Panc1 (cell line): ENCODE results near the gene ERG. TPM values are rescaled to one million over a fixed set of nuclear protein-coding genes. Genes with fewer than 3 reads are reported as not detected.

Experiments used
- ATAC-seq: fragments of 200-7000 bp; cut with Tn5 transposase; 2 replicates; pipeline ENCODE4 v1.9.1; 2020; ENCODE audit warnings: mild to moderate bottlenecking, moderate library complexity
- BruUV-seq: library from RNA; stranded (reverse); fragments of 400-500 nt; replicated peaks from 2 replicates; lab custom pipeline; 2021; lab: Mats Ljungman, UMichigan
- CTCF ChIA-PET: fragments of 300-600 bp; sonication (Branson Sonifier 250); formaldehyde crosslinking; loops from one replicate; lab custom pipeline; 2022; ENCODE audit warnings: antibody characterized with exemption; lab: Charles Lee
- POLR2A ChIA-PET: fragments of 300-600 bp; sonication (Branson Sonifier 250); formaldehyde crosslinking; loops from one replicate; lab custom pipeline; 2022; ENCODE audit warnings: antibody characterized with exemption; lab: Charles Lee
- DNase-seq: peaks from one replicate; pipeline ENCODE4 v3.0.0-alpha.2; 2010; ENCODE audit warnings: low read depth, low spot score
- H3K27ac ChIP-seq: 2 replicates; pipeline ENCODE4 v1.5.1; 2011; ENCODE audit warnings: mild to moderate bottlenecking, low read length, inconsistent platforms
- H3K27me3 ChIP-seq: fragments of 200-500 bp; sonication (Bioruptor generic); 2 replicates; pipeline ENCODE4 v1.6.0; 2014; ENCODE audit warnings: low read length, inconsistent platforms; ENCODE audit not compliant: control insufficient read depth, insufficient read depth
- H3K36me3 ChIP-seq: fragments of 200-500 bp; sonication (Bioruptor generic); 2 replicates; pipeline ENCODE4 v1.5.1; 2014; ENCODE audit warnings: inconsistent platforms, mild to moderate bottlenecking, low read length, moderate library complexity; ENCODE audit not compliant: control insufficient read depth, insufficient read depth
- H3K4me1 ChIP-seq: 2 replicates; pipeline ENCODE4 v1.5.1; 2011; ENCODE audit warnings: inconsistent platforms, mild to moderate bottlenecking, low read length, moderate library complexity; ENCODE audit not compliant: control insufficient read depth, insufficient read depth
- H3K4me3 ChIP-seq, 2 experiments: 2 replicates each; pipeline ENCODE4 v1.5.1; 2011 to 2012; ENCODE audit warnings: low read depth in 2 of 2, low read length in 2 of 2, mild to moderate bottlenecking in 2 of 2, inconsistent platforms in 1 of 2, moderate library complexity in 1 of 2
- H3K9me3 ChIP-seq: fragments of 200-500 bp; sonication (Bioruptor generic); 2 replicates; pipeline ENCODE4 v1.5.1; 2014; ENCODE audit warnings: low read depth, mild to moderate bottlenecking, inconsistent platforms, low read length, moderate library complexity; ENCODE audit not compliant: control insufficient read depth, insufficient read depth
- CTCF ChIP-seq: fragments of 450-650 bp; IDR thresholded peaks from 2 replicates; pipeline ENCODE4 v1.5.1; 2017; ENCODE audit warnings: mild to moderate bottlenecking
- POLR2AphosphoS5 ChIP-seq: IDR thresholded peaks from 2 replicates; pipeline ENCODE4 v1.6.1; 2012; ENCODE audit warnings: mild to moderate bottlenecking, low read depth, low read length, moderate library complexity
- REST ChIP-seq, 2 experiments: IDR thresholded peaks; 2 replicates each; pipeline ENCODE4 v1.6.1; 2011 to 2012; ENCODE audit warnings: low read depth in 2 of 2, control low read depth in 1 of 2, low read length in 1 of 2, mild to moderate bottlenecking in 1 of 2, moderate library complexity in 1 of 2; ENCODE audit not compliant: insufficient read depth in 1 of 2
- SIN3A ChIP-seq: IDR thresholded peaks from 2 replicates; pipeline ENCODE4 v1.6.1; 2012; ENCODE audit warnings: low read depth, mild to moderate bottlenecking, low read length, moderate library complexity, borderline replicate concordance; ENCODE audit not compliant: insufficient read depth
- TCF7L2 ChIP-seq: IDR thresholded peaks from 2 replicates; pipeline ENCODE4 v1.6.1; 2011; ENCODE audit warnings: mild to moderate bottlenecking, low read depth, low read length, inconsistent platforms
- in situ Hi-C: cut with HindIII; loops from 2 replicates; pipeline ENCODE4 v1.10.0; 2016; ENCODE audit warnings: low sequenced_read_pairs, low pct_unique_long_range_greater_than_20kb
- intact Hi-C: fragments of 100-400 bp; cut with micrococcal nuclease; formaldehyde crosslinking; loops from one replicate; pipeline ENCODE4 v1.10.0; 2022; ENCODE audit not compliant: unreplicated experiment
- total RNA-seq: library from RNA; stranded (reverse); gene quantifications from one replicate; pipeline ENCODE4 v1.2.1, GENCODE V29; 2021; ENCODE audit not compliant: unreplicated experiment

Gene ERG
- total RNA-seq, 1 experiment from 2014 or later = 0.49 TPM

- TF ChIP-seq REST (IDR thresholded peaks at IDR 0.05; ENCODE audit: insufficient read depth in 1 of 2, low read depth in 2 of 2, low read length in 1 of 2) (no peak), CTCF (no peak), POLR2AphosphoS5 (no peak), SIN3A (no peak), TCF7L2 (no peak)
- in situ Hi-C loops (no loop called here), intact Hi-C loops (no loop called here)
- ChIA-PET POLR2A (no interaction called here), CTCF (no interaction called here)
- no peak for DNase-seq
- H3K4me1 ChIP-seq = no peaks in the 10 kb centered on the region
- H3K9me3 ChIP-seq = no peaks in the 10 kb centered on the region
- H3K27me3 ChIP-seq = no peaks in the 10 kb centered on the region
- H3K36me3 ChIP-seq = no peaks in the 10 kb centered on the region
- no peak overlapping the region for H3K27ac ChIP-seq
- no TSS peak for BruUV-seq
- no peak overlapping the region for H3K4me3 ChIP-seq
- ATAC-seq = no peak
Measured at GRCh38 chr21:38377165-38378088, 120.8 kb downstream of the ERG start.

- in situ Hi-C loops = no loop called here
- ChIA-PET POLR2A (no interaction called here), CTCF (no interaction called here)
- BruUV-seq = no TSS peak
- H3K4me1 ChIP-seq = no peaks in the 10 kb centered on the region
- TF ChIP-seq CTCF = no peak
- H3K36me3 ChIP-seq = no peaks in the 10 kb centered on the region
- DNase-seq (no peak), ATAC-seq (no peak)
- no peak overlapping the region for H3K4me3 ChIP-seq
- intact Hi-C loops = no loop called here
- H3K27me3 ChIP-seq = no peaks in the 10 kb centered on the region
- H3K9me3 ChIP-seq = no peaks in the 10 kb centered on the region
- no peak overlapping the region for H3K27ac ChIP-seq
Measured at GRCh38 chr21:38376693-38377092, 121.6 kb downstream of the ERG start.
